Type B pancreatic cell (in vitro differentiated cells): ENCODE data around the gene TRDN. TPM values are rescaled to one million over a fixed set of nuclear protein-coding genes. Genes with fewer than 3 reads are reported as not detected.
"Not testable (repeated sequence)": the region's sequence is repeated elsewhere in the genome, so short reads cannot be mapped to it uniquely, and the experiment has no call there.

Experiments
- DNase-seq: peaks from one replicate; pipeline ENCODE4 v3.0.0; 2021; ENCODE audit warnings: mixed read lengths; ENCODE audit not compliant: unreplicated experiment; ENCODE audit errors: extremely low spot score
- H3K27ac Mint-ChIP-seq: 2 replicates; pipeline ENCODE4 v1.8.0; 2021; ENCODE audit warnings: mild to moderate bottlenecking, mixed read lengths
- H3K27me3 Mint-ChIP-seq: 2 replicates; pipeline ENCODE4 v1.8.0; 2021; ENCODE audit warnings: mixed read lengths
- H3K36me3 Mint-ChIP-seq: 2 replicates; pipeline ENCODE4 v1.8.0; 2021; ENCODE audit warnings: mixed read lengths
- H3K4me1 Mint-ChIP-seq: one replicate; pipeline ENCODE4 v1.8.0; 2021; ENCODE audit warnings: mixed read lengths; ENCODE audit not compliant: unreplicated experiment
- H3K4me3 Mint-ChIP-seq: 2 replicates; pipeline ENCODE4 v1.8.0; 2021; ENCODE audit warnings: mild to moderate bottlenecking, mixed read lengths
- H3K9me3 Mint-ChIP-seq: 2 replicates; pipeline ENCODE4 v1.8.0; 2021; ENCODE audit warnings: mixed read lengths
- CTCF ChIP-seq: fragments of 200-600 bp; sonication (generic); conservative IDR thresholded peaks from 2 replicates; pipeline ENCODE4 v1.5.0; 2021; ENCODE audit warnings: antibody characterized with exemption, mild to moderate bottlenecking
- total RNA-seq: library from RNA; stranded (reverse); gene quantifications from 2 replicates; pipeline ENCODE4 v1.2.1, GENCODE V29; 2021; ENCODE audit warnings: low replicate concordance

Gene TRDN
- total RNA-seq, 1 donor from 2014 or later = 0.34 TPM

- Mint-ChIP-seq H3K9me3 (no peaks in the 10 kb centered on the region), H3K4me3 (no peak overlapping the region), H3K27me3 (peaks cover 16% of the 10 kb centered on the region), H3K27ac (no peak overlapping the region), H3K4me1 (no peaks in the 10 kb centered on the region), H3K36me3 (no peaks in the 10 kb centered on the region)
- no peak for TF ChIP-seq CTCF
- no peak for DNase-seq
These were observed 74.5 kb downstream of the TRDN start for GRCh38 chr6:123562264-123562663.

GRCh38 chr6:123559816-123560215, 76.9 kb downstream of the TRDN start:
- H3K4me3 Mint-ChIP-seq, H3K4me1 Mint-ChIP-seq: not testable (repeated sequence)

GRCh38 chr6:123557474-123557873, 79.3 kb downstream of the TRDN start:
- peaks cover 16% of the 10 kb centered on the region for H3K27me3 Mint-ChIP-seq
- not testable (repeated sequence) for H3K4me3 Mint-ChIP-seq, H3K27ac Mint-ChIP-seq, H3K36me3 Mint-ChIP-seq, DNase-seq, H3K9me3 Mint-ChIP-seq, H3K4me1 Mint-ChIP-seq

More at GRCh38 chr6:123559816-123560215, 76.9 kb downstream of the TRDN start:
- peaks cover 16% of the 10 kb centered on the region for H3K27me3 Mint-ChIP-seq
- not testable (repeated sequence) for H3K9me3 Mint-ChIP-seq, H3K27ac Mint-ChIP-seq, H3K36me3 Mint-ChIP-seq, DNase-seq

GRCh38 chr6:123551939-123552707, 84.6 kb downstream of the TRDN start:
- no peak for DNase-seq
- peaks cover 4% of the 10 kb centered on the region for H3K27me3 Mint-ChIP-seq
- no peak overlapping the region for H3K4me3 Mint-ChIP-seq
- peaks cover 7% of the 10 kb centered on the region for H3K9me3 Mint-ChIP-seq
- no peak for TF ChIP-seq CTCF
- no peak overlapping the region for H3K27ac Mint-ChIP-seq
- no peaks in the 10 kb centered on the region for H3K4me1 Mint-ChIP-seq
- no peaks in the 10 kb centered on the region for H3K36me3 Mint-ChIP-seq

GRCh38 chr6:123550052-123550617, 86.6 kb downstream of the TRDN start:
- Mint-ChIP-seq H3K36me3 (no peaks in the 10 kb centered on the region), H3K4me1 (no peaks in the 10 kb centered on the region), H3K9me3 (peaks cover 7% of the 10 kb centered on the region), H3K27ac (no peak overlapping the region), H3K27me3 (no peaks in the 10 kb centered on the region), H3K4me3 (no peak overlapping the region)
- no peak for DNase-seq
- TF ChIP-seq CTCF = no peak

- Mint-ChIP-seq H3K27ac (no peak overlapping the region), H3K27me3 (no peaks in the 10 kb centered on the region), H3K4me3 (no peak overlapping the region), H3K36me3 (no peaks in the 10 kb centered on the region), H3K9me3 (peaks cover 7% of the 10 kb centered on the region), H3K4me1 (no peaks in the 10 kb centered on the region)
- TF ChIP-seq CTCF = no peak
- DNase-seq = no peak
These were observed 87.3 kb downstream of the TRDN start for GRCh38 chr6:123549476-123549875.
